Ishikawa (cell line): ENCODE measurements around the gene DMKN.

ENCODE experiments used
- CREB1 ChIP-seq: IDR thresholded peaks from 2 replicates; pipeline ENCODE4 v1.6.1; 2012; ENCODE audit warnings: low read depth
- MAX ChIP-seq: IDR thresholded peaks from 2 replicates; pipeline ENCODE4 v1.6.1; 2012
- RAD21 ChIP-seq: IDR thresholded peaks from 2 replicates; pipeline ENCODE4 v1.6.1; 2012; ENCODE audit warnings: low read depth
- REST ChIP-seq: IDR thresholded peaks from 2 replicates; pipeline ENCODE4 v1.6.1; 2012; ENCODE audit warnings: low read depth, mild to moderate bottlenecking

- TF ChIP-seq MAX (no peak), REST (no peak), CREB1 (no peak), RAD21 (no peak)
Measured at GRCh38 chr19:35554076-35554475, 40.6 kb upstream of the DMKN start.
